BLaER1 (cell line): Measurements from ENCODE around the gene POU3F3.

Source experiments
- H3K27ac ChIP-seq: shearing (Covaris generic); formaldehyde crosslinking; 2 replicates; pipeline ENCODE4 v1.8.1; 2022
- H3K27me3 ChIP-seq: shearing (Covaris generic); formaldehyde crosslinking; 2 replicates; pipeline ENCODE4 v1.8.1; 2022
- H3K36me3 ChIP-seq: shearing (Covaris generic); formaldehyde crosslinking; 2 replicates; pipeline ENCODE4 v1.8.1; 2022
- H3K4me1 ChIP-seq: shearing (Covaris generic); formaldehyde crosslinking; 2 replicates; pipeline ENCODE4 v1.8.1; 2022
- H3K4me2 ChIP-seq: shearing (Covaris generic); formaldehyde crosslinking; 2 replicates; pipeline ENCODE4 v1.8.1; 2022
- H3K4me3 ChIP-seq: shearing (Covaris generic); formaldehyde crosslinking; 2 replicates; pipeline ENCODE4 v1.8.1; 2022
- H3K9ac ChIP-seq: shearing (Covaris generic); formaldehyde crosslinking; 2 replicates; pipeline ENCODE4 v1.8.1; 2022
- H3K9me3 ChIP-seq: shearing (Covaris generic); formaldehyde crosslinking; 2 replicates; pipeline ENCODE4 v1.8.1; 2022
- H4K20me1 ChIP-seq: shearing (Covaris generic); formaldehyde crosslinking; 2 replicates; pipeline ENCODE4 v1.8.1; 2022
- Cebpa-rat ChIP-seq: shearing (Covaris generic); IDR thresholded peaks from 2 replicates; pipeline ENCODE4 v1.8.1; 2022

The POU3F3 gene

DNA sequence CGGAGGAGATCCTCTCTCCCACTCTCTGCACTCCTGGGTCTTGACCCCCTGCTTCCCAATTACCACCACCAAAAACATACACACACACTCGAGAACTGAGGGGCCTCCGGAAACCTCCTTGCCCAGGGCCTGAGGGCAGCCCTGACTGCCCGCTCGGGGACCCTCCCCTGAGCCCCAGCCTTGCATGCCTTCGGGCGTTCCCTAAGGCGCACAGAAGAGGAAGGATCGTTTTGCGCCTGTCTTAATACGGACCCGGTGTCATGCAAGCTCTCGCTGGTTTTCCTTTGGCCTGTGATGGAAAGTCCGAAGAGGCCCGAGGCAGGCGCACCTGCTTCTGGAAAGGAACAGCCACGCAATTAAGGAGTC, 19.8 kb downstream of the POU3F3 start:
- no peaks in the 10 kb centered on the region for H3K9me3 ChIP-seq
- peaks cover 18% of the 10 kb centered on the region for H3K4me1 ChIP-seq
- no peak for TF ChIP-seq Cebpa-rat
- H3K4me3 ChIP-seq = peak overlapping the region; percentile 79
- no peak overlapping the region for H3K27ac ChIP-seq
- peak overlapping the region; percentile 94 for H3K4me2 ChIP-seq
- no peaks in the 10 kb centered on the region for H3K36me3 ChIP-seq
- peaks cover 57% of the 10 kb centered on the region for H3K27me3 ChIP-seq
- peaks cover 42% of the 10 kb centered on the region; the same call in 1 of the 2 replicates for H4K20me1 ChIP-seq
- no peak overlapping the region for H3K9ac ChIP-seq

DNA sequence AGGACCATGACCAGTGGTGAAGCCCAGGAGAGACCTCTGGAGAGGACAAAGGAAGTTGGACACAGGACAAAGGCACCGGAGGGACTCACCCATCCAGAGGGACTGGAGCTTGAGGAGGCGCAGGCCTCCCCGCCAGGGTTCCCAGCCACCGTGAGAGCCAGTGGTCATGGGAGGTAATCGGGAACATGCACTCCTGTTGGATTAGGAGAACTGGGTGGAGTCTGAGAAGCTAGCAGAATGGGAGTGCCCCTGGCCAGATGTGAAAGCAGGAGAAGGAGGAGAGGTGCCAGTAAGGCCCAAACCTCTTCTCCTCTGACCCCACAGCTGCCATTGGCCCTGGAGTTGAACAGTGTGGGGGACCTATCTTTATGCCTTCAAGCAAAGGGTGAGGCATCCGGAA, 20.3 kb downstream of the POU3F3 start:
- no peak overlapping the region for H3K4me2 ChIP-seq
- H3K4me1 ChIP-seq = peaks cover 18% of the 10 kb centered on the region
- peaks cover 51% of the 10 kb centered on the region for H3K27me3 ChIP-seq
- H3K36me3 ChIP-seq = no peaks in the 10 kb centered on the region
- H3K27ac ChIP-seq = no peak overlapping the region
- no peak for TF ChIP-seq Cebpa-rat
- H3K9ac ChIP-seq = no peak overlapping the region
- H4K20me1 ChIP-seq = peaks cover 37% of the 10 kb centered on the region; the same call in 1 of the 2 replicates
- no peaks in the 10 kb centered on the region for H3K9me3 ChIP-seq
- H3K4me3 ChIP-seq = no peak overlapping the region

DNA sequence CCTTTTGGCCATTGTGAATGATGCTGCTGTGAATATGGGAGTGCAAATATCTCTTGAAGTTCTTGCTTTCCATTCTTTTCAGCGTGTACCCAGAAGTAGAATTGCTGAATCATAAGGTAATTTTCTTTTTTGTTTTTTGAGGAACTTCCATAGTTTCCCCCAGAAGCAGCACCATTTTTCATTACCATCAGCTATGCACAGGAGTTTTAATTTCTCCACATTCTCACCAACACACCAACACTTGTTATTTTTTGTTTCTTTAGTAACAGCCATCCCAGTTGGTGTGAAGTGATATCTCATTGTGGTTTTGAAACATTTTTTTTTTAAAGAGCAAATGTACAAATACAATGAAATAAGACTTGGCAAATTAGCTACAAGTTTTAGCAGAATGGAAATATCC, 21.3 kb downstream of the POU3F3 start:
- no peak for TF ChIP-seq Cebpa-rat

DNA sequence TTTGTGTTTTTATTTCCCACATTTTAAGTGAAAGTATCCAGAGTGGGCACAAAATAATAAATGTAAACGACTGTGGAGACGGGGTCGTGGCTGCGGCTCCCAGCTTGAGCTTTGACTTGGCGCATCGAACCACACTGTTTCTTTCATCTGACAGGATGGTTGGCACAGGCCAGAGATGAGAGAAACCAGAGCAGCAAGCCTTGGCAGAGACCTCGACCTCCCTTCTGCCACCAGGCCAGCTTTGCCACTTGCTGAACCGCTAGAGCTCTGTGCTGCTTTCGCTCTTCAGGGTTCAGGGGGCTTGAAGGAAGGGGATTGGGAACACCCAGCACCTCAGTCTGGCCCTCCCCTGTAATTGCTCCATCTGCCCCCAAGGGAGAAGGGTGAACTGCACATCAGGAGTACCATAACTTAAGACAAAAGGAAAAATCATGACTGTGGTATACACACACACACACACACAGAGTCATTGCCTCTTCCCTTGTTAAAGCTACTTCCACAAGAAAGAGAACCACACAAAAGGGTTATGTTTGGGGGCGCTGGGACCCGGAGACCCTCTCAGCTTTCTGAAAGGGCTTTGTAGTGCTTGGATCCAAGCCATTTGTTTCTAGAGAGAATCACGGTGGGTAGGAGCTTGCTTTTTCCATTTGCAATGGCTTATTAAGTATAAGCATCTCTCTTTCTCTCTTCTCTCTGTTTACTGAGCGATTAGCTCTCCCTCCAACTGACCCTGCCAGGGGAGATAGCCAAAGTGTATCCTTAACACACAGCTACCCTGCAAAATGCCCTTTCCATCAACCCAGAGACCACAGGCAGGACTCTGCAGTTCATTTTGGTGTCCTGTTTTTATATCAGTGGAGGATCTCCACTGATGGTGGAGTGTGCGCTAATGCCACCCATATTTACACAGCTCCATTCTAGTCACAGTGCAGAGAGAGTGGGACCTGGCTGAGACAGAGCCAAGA, 23.0 kb downstream of the POU3F3 start:
- Histone ChIP-seq H3K9me3 (no peaks in the 10 kb centered on the region), H3K27me3 (peaks cover 25% of the 10 kb centered on the region), H3K9ac (no peak overlapping the region), H3K4me1 (peaks cover 17% of the 10 kb centered on the region), H3K36me3 (no peaks in the 10 kb centered on the region), H4K20me1 (peaks cover 11% of the 10 kb centered on the region; the same call in 1 of the 2 replicates), H3K4me3 (no peak overlapping the region), H3K27ac (no peak overlapping the region), H3K4me2 (no peak overlapping the region)
- no peak for TF ChIP-seq Cebpa-rat

More for the DNA sequence above, 21.3 kb downstream of the POU3F3 start:
- H3K27ac ChIP-seq = no peak overlapping the region
- H3K27me3 ChIP-seq = peaks cover 41% of the 10 kb centered on the region
- no peaks in the 10 kb centered on the region for H3K9me3 ChIP-seq
- H3K4me1 ChIP-seq = peaks cover 18% of the 10 kb centered on the region
- H3K36me3 ChIP-seq = no peaks in the 10 kb centered on the region
- no peak overlapping the region for H3K4me3 ChIP-seq
- H3K9ac ChIP-seq = no peak overlapping the region
- H3K4me2 ChIP-seq = no peak overlapping the region
- peaks cover 26% of the 10 kb centered on the region; the same call in 1 of the 2 replicates for H4K20me1 ChIP-seq

DNA sequence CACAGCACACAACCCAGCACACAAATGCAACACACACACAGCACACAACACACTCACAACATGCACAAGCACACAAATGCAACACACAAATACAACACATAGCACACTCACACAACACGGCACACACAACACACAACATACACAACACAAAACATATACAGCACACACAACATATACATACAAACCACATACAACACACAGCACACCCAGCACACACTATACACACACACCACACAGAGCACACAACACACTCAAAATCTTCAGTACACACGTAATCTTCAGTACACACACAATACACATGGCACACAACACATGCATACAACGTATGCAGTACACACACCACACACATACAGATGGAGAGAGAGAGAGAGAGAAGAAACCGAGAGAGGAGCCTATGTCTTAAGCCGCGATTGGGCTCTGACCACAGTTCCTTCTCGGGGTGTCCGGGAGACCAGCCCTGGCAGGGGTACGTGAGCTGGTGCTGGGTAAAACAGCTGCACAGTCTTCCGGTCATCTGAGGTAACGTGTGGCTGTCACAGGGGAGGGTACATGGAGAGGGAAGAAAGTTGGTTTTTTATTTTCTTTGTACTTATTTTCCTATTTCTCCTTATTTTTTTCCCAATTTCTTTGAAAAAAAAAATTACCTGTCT, 25.1 kb downstream of the POU3F3 start:
- H3K9me3 ChIP-seq = no peaks in the 10 kb centered on the region
- H3K4me2 ChIP-seq = no peak overlapping the region
- no peak overlapping the region for H3K9ac ChIP-seq
- no peak for TF ChIP-seq Cebpa-rat
- H3K4me1 ChIP-seq = 0 out of 2 replicates have a peak, but pooled peaks cover 6% of the 10 kb centered on the region
- H4K20me1 ChIP-seq = no peaks in the 10 kb centered on the region
- no peaks in the 10 kb centered on the region for H3K36me3 ChIP-seq
- H3K4me3 ChIP-seq = no peak overlapping the region
- peaks cover 4% of the 10 kb centered on the region; the same call in 1 of the 2 replicates for H3K27me3 ChIP-seq
- no peak overlapping the region for H3K27ac ChIP-seq

DNA sequence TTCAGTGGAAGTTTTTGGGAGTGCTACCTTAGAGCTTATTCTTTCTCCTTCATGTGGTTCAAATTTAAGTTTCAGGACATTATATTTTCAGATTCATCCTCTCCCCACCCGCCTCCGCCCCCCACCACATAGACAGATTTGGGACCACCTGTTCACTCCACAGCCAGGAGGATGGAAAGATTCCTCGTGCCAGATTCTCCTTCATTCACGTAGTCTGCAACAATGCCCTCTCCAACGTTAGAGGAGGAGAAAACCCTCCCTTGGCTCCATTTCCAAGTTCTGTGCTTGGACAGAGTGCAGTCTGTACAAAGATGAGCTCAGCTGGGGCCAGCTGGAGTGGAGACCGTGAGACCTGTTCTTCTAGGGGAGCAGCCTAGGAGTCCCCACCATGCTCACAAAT, 26.2 kb downstream of the POU3F3 start:
- Histone ChIP-seq H3K4me3 (no peak overlapping the region), H3K9ac (no peak overlapping the region), H3K36me3 (no peaks in the 10 kb centered on the region), H3K27me3 (no peaks in the 10 kb centered on the region), H3K9me3 (no peaks in the 10 kb centered on the region), H4K20me1 (no peaks in the 10 kb centered on the region), H3K4me2 (no peak overlapping the region), H3K4me1 (0 out of 2 replicates have a peak, but pooled peaks cover 6% of the 10 kb centered on the region), H3K27ac (no peak overlapping the region)
- no peak for TF ChIP-seq Cebpa-rat

DNA sequence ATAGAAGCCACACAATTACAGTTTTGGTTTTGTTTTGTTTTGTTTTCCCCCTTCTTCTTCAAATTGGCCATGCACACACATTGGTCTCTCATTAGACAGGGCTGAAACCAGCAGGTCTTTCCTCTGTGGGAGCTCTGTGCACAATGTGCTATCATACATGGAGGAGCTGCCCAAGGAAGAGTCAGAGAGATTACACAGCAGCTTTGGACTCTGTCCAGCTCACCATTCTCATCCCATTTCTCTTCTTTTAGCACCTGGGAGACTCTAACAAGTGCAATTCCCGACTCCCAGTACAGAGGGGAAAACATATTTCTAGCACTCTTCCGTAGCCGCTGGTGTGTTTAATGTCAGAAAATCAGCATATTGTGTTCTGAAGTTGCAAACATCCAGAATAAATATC, 29.4 kb downstream of the POU3F3 start:
- Histone ChIP-seq H3K4me3 (no peak overlapping the region), H3K9me3 (no peaks in the 10 kb centered on the region), H3K4me1 (peaks cover 15% of the 10 kb centered on the region), H3K36me3 (no peaks in the 10 kb centered on the region), H3K27ac (no peak overlapping the region), H3K4me2 (no peak overlapping the region), H4K20me1 (no peaks in the 10 kb centered on the region), H3K9ac (no peak overlapping the region), H3K27me3 (no peaks in the 10 kb centered on the region)
- no peak for TF ChIP-seq Cebpa-rat

DNA sequence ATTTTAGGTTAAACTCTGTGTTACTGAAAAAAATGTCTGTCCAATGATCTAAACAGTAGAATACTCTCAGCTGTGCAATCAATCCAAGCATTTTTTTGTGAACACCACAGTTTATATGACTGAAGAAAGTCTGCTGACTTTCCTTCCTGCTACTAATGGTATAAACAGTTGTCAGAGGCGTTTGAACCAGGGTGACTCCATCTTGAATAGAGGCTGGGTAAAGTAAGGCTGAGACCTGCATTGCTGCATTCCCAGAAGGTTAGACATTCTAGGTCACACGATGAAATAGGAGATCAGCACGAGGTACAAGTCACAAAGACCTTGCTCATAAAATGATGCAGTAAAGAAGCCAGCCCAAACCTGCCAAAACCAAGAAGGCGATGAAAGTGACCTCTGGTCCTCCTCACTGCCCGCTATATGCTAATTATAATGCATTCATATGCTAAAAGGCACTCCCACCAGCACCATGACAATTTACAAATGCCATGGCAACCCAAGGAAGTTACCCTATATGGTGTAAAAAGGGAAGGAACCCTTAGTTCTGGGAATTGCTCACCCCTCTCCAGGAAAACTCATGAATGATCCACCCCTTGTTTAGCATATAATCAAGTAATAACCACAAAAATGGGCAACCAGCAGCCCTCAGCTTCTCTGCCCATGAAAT, 31.3 kb downstream of the POU3F3 start:
- H3K9me3 ChIP-seq = no peaks in the 10 kb centered on the region; the same call in 1 of the 2 replicates
- H4K20me1 ChIP-seq = no peaks in the 10 kb centered on the region
- H3K4me3 ChIP-seq = no peak overlapping the region
- peaks cover 34% of the 10 kb centered on the region for H3K4me1 ChIP-seq
- H3K4me2 ChIP-seq = no peak overlapping the region
- TF ChIP-seq Cebpa-rat = no peak
- no peak overlapping the region for H3K27ac ChIP-seq
- no peak overlapping the region for H3K9ac ChIP-seq
- no peaks in the 10 kb centered on the region for H3K27me3 ChIP-seq
- no peaks in the 10 kb centered on the region for H3K36me3 ChIP-seq

DNA sequence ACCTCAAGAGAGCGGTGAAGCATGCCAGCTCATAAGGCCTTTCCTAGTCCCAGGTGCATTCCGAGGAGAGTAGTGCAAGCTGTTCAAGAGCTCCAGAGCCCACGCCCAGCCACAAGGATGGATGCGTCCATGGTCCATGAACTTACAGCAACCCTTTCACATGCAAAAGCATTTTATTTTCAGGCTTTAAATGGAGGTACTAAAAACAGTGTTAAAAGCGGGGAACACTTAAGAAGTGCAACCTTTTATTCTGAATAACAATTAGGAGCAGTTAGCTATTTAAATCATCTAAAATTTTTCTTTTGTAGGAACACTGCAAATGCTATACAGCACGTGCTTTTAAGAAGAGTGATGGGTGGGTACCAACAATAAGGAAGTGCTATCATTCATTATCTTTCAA, 33.8 kb downstream of the POU3F3 start:
- Histone ChIP-seq H4K20me1 (no peaks in the 10 kb centered on the region), H3K9me3 (no peaks in the 10 kb centered on the region; the same call in 1 of the 2 replicates), H3K27ac (no peak overlapping the region; the same call in 1 of the 2 replicates), H3K36me3 (no peaks in the 10 kb centered on the region), H3K9ac (no peak overlapping the region), H3K27me3 (no peaks in the 10 kb centered on the region), H3K4me3 (no peak overlapping the region), H3K4me2 (peak overlapping the region; percentile 67), H3K4me1 (peaks cover 42% of the 10 kb centered on the region)
- no peak for TF ChIP-seq Cebpa-rat
